ENCODE measurements around the gene SVOP.

The SVOP gene

DNA sequence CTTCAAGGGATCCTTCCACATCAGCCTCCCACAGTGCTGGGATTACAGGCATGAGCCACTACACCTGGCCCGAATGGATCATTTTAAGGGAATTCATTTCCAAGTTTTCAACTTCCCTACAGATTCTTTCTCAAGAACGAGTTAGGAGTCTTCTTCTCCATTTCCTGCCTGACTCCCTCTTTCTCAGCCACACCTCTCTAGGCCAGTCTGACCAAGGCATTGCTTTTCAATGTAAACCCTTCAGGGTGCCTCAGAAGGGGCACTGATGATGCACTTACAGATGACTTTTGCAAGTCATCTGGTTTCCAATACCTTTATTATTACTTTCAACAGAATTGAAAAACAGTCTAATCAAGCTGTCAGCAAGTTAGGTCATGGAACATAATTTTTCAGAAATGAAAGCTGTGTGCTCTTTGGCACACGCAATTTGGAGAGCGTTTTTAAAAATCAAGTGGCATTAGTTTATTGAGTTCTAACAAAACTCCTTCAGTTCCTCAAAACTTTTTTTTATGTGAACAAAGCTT is 47.2 kb downstream of the SVOP start:
- DNase-seq (ENCODE audit: low spot score), result no peak

DNA sequence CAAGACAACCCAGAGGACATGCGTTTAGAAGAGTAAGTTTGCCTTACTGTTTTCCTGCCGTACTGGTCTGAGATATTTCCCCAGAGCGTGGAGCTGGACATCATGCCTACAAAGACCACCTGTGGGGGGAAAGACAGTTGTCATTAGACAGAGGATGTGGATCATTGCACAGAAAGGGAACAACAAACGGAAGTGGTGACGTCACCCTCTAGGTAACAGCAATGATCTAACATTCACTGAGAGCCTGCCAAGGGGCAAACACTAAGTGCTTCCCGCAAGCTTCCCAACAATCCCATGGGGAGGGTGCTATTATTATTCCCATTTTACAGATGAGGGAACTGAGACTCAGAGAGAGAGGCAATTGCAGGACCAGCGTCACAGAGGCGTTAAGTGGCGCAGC is 48.5 kb downstream of the SVOP start:
- DNase-seq (ENCODE audit: low spot score), result no peak

DNA sequence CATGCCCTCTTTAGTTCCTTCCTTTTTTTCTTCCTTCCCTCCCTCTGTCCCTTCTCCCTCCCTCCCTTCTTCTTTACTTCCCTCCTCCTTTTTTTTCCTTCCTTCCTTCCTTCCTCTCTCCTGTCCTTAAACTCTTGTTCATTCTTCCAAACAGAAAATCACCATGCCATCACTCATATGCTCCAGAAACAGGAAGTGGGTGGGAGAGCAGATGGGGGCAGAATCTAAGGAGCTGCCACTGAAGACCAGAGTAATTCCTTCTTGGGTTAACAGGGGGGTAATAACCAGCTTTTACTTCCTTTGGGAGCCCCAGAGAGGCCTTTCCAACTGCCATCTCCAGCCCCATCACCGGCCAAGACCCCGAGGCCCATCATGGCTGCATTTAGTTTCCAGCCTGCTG is 51.2 kb downstream of the SVOP start:
- DNase-seq (ENCODE audit: low spot score), result no peak

GRCh38 chr12:108967869-108968540 is 52.9 kb downstream of the SVOP start:
- no peak for DNase-seq (ENCODE audit: low spot score)

DNA sequence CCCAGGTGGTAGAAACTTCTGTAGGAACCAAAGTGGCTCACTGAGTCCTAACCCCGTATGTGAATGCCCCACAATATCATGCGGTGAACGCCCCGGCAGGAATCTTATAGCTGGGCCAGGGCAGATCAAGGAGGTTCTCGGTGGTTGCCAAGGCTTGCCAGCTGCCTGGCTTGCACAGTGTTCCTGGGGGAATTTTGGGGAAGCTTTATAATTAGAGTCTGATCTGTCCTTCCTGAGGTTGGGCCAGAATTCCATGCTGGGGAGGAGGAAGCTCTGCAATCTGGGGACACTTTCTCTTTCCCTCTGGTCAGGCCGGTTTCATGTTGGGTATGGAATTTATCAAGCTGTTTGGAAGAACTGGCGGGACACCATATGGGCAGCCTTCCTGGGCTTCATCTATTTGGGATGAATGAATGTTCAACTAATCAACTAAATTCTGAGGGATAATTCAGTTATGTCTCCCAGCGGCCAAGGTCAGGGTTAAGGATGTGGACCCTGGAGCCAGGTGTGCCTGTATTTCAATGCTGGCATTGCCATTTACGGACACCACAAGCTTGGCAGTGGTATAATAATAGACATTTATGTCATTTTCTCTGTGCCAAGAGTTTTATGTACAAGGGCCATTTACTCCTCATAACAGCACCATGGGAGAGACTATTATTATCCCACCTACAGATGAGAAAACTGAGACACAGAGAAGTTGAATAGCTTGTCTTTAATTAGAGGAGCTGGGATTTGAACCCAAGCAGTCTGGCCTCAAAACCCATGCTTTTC is 54.3 kb downstream of the SVOP start:
- DNase-seq (ENCODE audit: low spot score), result no peak

DNA sequence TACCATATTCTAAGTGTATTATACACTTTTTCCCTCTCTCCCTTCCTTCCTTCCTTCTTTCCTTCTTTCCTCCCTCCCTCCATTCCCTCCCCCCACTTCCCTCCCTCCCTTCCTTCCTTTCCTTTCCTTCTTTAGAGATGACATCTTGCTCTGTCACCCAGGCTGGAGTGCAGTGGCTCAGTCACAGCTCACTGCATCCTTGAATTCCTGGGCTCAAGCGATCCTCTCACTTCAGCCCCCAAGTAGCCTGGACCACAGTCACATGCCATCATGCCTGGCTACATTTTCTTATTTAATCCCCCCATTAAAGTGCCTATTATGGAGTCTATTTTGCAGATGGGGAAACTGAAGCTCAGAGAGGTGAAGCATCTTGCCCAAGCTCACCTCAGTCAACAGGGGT is 55.0 kb downstream of the SVOP start:
- DNase-seq (ENCODE audit: low spot score), result no peak

- no peak for DNase-seq (ENCODE audit: low spot score)
These were observed 56.2 kb downstream of the SVOP start for GRCh38 chr12:108964371-108965352.

DNA sequence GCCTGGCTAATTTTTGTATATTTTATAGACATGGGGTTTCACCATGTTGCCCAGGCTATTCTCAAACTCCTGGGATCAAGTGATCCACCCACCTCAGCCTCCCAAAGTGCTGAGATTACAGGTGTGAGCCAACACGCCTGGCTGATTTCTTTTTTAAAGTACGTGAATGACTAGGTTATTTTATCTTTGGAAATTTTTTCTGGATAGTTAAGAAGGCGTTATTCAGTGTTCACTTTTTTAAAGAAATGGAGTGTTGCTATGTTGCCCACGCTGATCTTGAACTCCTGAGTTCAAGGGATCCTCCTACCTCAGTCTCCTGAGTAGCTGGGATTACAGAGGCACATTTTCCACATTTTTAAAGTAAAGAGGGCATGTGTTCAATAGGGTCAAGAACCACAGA is 58.6 kb downstream of the SVOP start:
- no peak for DNase-seq (ENCODE audit: low spot score)

DNA sequence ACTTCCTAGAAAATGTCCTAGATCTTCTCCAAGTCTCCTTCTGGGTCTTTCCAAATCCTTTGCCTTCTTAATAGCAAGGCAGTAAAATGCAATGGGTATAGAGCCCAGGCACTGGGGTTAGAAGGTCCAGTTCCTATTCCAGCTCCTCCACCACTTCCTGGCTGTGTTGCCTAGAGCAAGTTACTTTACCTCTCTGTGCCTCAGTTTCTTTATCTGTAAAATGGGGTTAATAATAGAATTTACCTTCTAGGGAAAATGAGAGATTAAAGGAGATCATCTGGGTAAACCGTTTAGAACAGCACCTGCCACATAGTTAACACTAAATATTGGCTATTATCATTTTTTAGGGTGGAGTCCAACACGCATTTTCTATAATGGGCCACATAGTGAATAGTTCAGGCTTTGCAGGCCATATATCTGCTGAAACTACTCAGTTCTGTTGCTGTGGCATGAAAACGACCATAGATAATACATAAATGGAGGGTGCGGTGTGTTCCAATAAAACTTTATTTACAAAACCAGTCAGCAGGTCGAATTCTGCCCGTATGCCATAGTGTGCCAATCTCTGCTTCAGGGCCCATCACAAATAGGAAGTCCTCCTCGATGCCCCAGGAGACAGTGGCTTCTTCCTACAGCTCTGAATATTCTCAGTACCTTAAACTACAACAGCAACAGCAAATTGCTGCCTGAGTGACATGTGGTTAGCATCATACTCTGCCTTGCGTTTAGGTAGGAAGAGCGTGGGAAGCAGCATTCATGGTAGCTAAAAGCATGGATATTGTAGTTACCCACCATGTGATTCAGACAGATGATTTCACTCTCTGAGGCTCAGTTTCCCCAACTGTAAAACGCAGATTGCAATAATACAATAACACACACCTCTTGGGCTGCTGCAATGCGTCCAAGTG is 60.9 kb downstream of the SVOP start:
- no peak for DNase-seq (ENCODE audit: low spot score)

DNA sequence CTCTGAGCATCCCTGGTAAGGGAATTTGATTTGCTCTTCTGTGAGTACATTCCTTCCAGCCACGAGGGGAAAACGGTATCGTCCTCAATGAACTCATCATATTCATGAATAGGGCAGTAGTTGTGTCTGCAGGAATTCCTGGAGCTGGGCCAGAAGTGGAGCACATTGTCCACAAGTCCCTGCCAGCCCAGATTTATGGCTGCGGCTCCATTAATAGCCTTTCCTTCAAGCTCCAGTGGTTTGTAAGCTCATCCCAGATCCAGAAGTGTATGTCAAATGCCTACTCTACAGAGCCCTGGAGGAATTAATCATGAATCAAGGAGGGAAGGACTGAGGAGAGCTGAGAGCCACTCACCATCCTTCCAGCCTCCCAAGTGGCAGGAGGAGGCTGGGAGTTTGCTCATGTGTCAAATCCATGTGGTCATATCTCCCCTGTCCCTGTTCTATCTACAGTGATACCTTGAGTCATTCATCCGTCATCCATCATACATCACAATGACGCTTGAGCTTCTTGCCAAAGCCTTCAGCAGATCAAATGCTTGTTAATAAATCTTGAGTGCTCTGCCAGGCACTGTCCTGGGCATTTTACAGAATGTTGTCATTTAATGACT is 65.5 kb downstream of the SVOP start:
- no peak for DNase-seq (ENCODE audit: low spot score)

DNA sequence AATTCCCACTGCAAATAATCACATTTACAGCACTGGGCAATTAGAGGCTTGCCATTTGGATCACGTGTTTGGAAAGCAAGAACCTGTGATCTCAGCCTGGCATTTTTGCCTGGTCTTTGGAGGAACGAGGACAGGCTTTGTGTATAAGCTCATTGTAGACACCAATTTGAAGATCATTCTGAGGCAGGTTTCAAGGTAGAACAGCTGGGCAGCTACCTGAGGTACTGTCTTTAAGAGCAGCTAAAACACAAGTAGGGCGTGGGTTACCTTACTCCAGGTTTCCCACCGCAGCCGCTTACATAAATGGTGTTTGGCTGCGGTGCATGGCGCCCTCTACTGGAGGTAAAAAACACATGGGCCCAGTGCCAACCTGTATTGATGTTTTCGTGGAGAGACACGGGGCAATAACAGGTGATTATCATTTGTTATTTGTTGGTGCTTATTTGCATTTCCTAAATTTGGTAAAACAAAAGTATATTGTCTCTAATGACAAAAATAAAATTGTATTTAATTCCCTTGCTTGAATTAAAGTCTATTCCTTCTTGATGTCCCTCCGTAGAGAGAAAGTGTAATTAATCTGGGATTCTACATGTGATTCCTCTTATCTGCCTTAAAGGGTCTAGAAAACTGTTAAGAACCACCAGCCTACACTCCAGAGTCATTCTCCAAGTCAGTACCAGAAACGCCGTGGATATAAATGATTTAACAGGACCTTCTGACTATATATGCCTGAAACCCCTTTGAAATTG is 69.7 kb downstream of the SVOP start:
- peak; percentile 66 for DNase-seq (ENCODE audit: low spot score)

- no peak for DNase-seq (ENCODE audit: low spot score)
These were observed 70.9 kb downstream of the SVOP start for GRCh38 chr12:108949976-108950375.

- no peak for DNase-seq (ENCODE audit: low spot score)
These were observed 72.5 kb downstream of the SVOP start for GRCh38 chr12:108948367-108948766.

DNA sequence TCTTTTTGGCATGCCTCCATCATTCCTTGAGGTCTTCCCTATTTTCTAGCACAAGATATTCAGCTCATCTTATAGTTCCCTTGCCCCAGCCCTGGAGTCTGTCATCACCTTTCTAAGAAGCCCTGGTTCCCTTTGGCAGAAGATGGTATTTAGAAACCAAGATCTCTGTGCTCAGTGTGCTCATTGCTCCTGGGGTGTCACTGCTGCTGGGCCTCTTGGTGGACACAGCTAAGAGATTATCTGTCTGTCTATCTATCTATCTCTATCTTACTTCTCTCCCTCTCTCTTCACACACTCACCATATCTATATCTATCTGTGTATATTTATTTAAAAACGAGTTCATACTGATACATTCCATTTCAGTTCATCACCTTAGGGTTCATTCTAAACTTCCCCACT is 73.8 kb downstream of the SVOP start:
- no peak for DNase-seq (ENCODE audit: low spot score)

DNA sequence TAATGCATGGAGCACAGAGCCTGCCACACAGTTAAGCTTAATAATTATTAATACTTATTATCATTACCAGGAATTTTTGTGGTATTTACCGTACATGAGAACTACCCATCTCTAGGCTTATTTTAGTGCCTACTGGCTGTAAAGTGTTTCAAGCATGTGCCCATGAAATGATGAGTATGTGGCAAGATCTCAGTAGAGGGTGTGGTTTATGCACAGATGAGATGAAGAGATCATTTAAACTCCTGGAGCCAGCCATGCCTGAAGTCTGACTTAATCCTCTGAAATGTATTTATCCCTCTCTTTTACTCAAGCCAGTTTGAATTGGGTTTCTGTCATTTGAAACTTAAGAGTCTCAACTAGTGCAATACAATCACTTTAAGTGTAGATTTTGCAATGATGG is 80.7 kb downstream of the SVOP start:
- DNase-seq (ENCODE audit: low spot score), result no peak

GRCh38 chr12:108939594-108939993 is 81.3 kb downstream of the SVOP start:
- peak; percentile 8 for DNase-seq (ENCODE audit: low spot score)

- DNase-seq (ENCODE audit: low spot score), result no peak
These were observed 82.5 kb downstream of the SVOP start for GRCh38 chr12:108938247-108938924.

GRCh38 chr12:108935159-108935763 is 85.6 kb downstream of the SVOP start:
- DNase-seq (ENCODE audit: low spot score), result no peak

- DNase-seq (ENCODE audit: low spot score), result no peak
These were observed 86.9 kb downstream of the SVOP start for GRCh38 chr12:108933949-108934348.
